Breast epithelium (tissue), 3 donors: Measurements from ENCODE around the gene OR4D9.

Experiments
- POLR2AphosphoS5 ChIP-seq, 3 donors: sonication (generic); formaldehyde crosslinking; IDR thresholded peaks; one replicate each; pipeline ENCODE4 v1.6.1; 2017; ENCODE audit warnings: antibody characterized with exemption in 3 of 3
- TF ChIP-seq, protein P1 (sequence below), 3 donors: fragments of 450-650 bp; IDR thresholded peaks; one replicate each; pipeline ENCODE4 v1.5.1; 2016 to 2017; ENCODE audit warnings: antibody characterized with exemption in 3 of 3, mild to moderate bottlenecking in 3 of 3, moderate library complexity in 3 of 3

DNA sequence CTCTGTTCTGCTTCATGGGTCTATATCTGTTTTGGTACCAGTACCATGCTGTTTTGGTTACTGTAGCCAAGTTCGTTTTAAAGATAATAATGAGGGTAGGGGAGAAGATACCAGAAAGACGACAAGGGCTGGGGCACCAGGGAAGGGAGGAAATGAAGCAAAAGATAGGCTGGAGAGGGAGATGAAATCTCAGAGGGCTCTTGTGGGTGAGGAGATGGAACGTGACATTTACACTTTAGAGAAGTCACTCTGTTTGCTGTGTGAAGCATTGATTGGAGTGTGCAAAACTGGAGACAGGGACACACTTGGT is 33.5 kb downstream of the OR4D9 start:
- TF ChIP-seq, protein P1, sequence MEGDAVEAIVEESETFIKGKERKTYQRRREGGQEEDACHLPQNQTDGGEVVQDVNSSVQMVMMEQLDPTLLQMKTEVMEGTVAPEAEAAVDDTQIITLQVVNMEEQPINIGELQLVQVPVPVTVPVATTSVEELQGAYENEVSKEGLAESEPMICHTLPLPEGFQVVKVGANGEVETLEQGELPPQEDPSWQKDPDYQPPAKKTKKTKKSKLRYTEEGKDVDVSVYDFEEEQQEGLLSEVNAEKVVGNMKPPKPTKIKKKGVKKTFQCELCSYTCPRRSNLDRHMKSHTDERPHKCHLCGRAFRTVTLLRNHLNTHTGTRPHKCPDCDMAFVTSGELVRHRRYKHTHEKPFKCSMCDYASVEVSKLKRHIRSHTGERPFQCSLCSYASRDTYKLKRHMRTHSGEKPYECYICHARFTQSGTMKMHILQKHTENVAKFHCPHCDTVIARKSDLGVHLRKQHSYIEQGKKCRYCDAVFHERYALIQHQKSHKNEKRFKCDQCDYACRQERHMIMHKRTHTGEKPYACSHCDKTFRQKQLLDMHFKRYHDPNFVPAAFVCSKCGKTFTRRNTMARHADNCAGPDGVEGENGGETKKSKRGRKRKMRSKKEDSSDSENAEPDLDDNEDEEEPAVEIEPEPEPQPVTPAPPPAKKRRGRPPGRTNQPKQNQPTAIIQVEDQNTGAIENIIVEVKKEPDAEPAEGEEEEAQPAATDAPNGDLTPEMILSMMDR (IDR thresholded peaks at IDR 0.05), result no peak
- no peak for TF ChIP-seq POLR2AphosphoS5 (IDR thresholded peaks at IDR 0.05)
